ENCODE results near the gene MFN2. TPM values are rescaled to one million over a fixed set of nuclear protein-coding genes. Genes with fewer than 3 reads are reported as not detected.

Gene MFN2
- total RNA-seq, 1 experiment from 2014 or later: 51.7 TPM

DNA sequence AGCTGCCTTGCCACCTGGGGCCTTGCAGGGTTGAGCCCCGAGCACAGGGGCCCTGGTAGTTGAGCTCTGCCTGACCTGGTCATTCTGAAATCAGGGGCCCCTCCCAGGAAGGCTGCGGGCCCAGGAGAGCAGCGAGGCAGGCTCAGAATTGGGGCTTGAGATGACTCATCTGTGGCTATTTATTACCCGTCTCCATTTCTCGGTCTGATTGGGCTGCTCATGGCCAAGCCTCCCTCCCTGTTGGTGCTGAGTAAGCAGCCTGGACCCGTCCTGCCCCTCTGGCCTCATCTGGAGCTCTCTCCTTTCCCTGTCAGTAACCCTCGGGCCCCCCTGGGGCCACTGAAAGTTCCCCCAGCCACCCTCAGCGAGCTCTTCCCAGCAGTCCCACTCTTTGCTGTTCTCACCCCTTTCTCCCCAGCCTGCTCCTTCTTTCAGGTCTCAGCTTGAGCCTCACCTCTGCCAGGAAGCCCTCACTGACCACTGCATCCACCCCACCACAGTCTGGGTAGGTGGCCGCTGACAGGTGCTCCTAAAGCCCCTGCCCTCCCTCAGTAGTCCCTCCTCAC, 71.8 kb downstream of the MFN2 start:
- DNase-seq (ENCODE audit: low read depth, low spot score): peak; percentile 26
- in situ Hi-C loops (cut with HindIII; ENCODE audit: low pct_unique_long_range_greater_than_20kb, low sequenced_read_pairs): no loop called here

DNA sequence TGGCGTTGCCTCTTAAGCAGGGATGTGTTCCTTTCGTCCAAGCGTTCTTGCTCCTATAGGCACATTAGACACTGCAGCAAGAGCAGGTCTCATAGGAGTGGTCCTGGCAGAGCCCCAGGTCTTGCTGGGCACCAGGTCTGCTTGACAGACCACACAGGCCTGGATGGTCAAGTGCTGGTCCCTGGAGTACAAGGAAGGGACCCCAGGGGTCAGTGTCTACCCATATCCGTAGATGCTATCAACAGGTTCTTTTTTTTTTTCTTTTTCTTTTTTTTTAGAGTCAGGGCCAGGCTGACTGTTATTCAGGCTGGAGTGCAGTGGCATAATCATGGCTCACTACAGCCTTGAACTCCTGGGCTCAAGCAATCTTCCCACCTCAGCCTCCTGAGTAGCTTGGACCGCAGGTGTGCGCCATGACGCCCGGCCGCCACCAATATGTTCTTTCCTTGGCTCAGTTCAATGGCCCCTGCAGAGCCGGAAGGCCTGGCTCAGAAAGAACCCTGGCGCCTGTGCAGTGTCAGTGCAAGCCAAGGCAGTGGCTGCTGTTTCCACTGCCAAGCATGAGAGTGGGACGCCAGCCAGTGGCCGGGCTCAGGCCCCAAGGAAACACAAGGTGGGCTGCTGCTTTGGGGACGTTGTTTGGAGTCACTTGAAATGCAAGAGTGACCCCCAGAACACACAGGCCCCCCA, 72.9 kb downstream of the MFN2 start:
- in situ Hi-C loops (cut with HindIII; ENCODE audit: low pct_unique_long_range_greater_than_20kb, low sequenced_read_pairs): no loop called here
- DNase-seq (ENCODE audit: low read depth, low spot score): no peak

DNA sequence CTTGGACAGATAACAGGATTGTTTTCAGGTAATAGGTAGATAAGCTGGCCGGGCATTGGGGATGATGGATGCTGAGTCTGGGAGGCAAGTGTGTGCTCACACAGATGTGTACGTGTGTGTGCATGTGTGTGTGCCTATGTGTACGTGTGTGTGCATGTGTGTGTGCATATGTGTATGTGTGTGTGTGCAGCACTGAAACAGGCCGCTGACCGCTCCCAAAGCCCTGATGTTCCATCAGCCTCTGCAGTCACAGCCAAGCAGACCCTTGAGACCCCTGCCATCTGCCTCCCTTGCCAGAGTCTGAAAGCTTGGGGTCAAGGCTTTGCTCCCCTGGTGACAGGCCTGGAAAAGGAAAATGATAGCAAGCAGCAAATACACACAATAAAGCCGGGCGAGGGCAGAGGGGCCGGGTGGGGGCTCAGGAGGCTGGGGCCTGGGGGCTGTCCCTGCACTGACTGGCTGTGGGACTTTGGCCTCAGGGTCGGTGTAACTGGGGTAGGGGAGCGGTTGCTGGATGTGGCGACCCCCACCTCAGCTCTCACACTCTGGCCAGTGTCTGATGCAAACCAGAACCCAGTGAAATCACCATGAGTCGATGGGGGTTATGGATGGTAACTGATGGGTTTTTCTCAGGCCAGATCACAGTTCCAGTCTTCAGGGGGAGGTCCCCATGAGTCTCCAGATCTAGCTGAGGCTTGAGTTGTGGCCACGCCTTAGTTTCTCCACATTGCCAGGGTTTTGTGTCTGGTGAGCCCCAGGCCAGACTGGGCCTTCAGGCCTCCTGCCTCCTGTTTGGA, 73.7 kb downstream of the MFN2 start:
- in situ Hi-C loops (cut with HindIII; ENCODE audit: low pct_unique_long_range_greater_than_20kb, low sequenced_read_pairs): no loop called here
- DNase-seq (ENCODE audit: low read depth, low spot score): no peak

DNA sequence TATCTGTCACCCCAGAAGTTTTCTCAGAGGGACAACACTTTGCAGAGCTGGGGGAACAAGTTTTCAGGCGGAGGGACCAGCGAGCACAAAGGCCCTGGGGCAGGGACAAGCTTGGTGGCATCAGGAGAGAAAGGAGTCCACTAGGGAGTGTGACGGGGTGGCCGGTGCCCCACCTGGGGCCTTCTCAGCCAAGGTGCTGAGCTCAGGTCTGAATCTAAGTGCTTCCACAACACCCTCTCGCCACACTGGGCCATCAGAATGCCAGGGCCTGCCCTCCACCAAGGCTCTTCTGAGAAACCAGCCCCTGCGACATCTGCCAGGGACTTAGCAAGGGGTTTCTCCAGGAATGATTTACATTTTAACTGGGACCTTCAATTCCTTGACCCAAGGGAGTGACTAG, 75.0 kb downstream of the MFN2 start:
- in situ Hi-C loops (cut with HindIII; ENCODE audit: low pct_unique_long_range_greater_than_20kb, low sequenced_read_pairs): no loop called here
- DNase-seq (ENCODE audit: low read depth, low spot score): no peak

DNA sequence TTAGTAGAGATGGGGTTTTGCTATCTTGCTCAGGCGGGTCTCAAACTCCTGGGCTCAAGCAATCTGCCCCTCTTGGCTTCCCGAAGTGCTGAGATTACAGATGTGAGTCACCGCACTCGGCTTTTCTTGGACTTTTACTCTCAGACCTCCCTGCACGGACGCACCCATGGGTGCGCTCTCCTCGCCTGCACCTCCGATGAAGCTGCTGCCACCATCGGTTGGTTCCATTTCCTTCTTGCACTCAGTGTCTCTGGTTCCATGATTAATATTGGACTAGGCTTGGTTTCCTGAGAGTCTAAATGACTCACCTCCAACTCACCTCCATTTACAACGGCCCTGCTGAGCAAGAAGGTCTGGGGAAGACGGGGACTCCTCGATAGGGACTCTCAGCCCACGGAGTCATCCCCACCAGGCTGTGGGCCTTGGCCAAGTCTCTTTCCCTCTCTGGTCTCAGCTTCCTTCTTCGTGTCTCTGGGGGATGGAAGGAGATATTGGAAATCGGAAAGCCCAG, 76.1 kb downstream of the MFN2 start:
- DNase-seq (ENCODE audit: low read depth, low spot score): no peak
- in situ Hi-C loops (cut with HindIII; ENCODE audit: low pct_unique_long_range_greater_than_20kb, low sequenced_read_pairs): no loop called here

DNA sequence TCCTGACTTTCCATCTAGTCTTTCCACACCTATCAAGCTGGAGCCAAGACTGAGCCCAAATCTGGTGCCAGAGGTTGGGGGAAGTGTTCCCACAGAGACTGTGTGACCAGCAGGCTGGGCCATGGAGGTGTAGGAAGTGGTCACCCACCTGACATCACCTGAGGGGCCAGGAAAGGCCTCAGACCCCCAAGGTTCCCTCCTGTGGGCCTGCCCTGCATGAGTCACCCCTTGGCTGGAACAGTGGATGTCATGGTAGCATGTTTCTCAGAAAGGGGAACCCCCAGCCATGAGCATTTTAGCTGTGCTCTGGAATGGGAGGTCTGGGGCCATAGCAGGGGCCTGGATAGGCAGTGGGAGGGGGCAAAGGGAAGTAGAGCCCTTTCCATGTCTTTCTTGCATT, 77.1 kb downstream of the MFN2 start:
- no peak for DNase-seq (ENCODE audit: low read depth, low spot score)
- in situ Hi-C loops (cut with HindIII; ENCODE audit: low pct_unique_long_range_greater_than_20kb, low sequenced_read_pairs): no loop called here

DNA sequence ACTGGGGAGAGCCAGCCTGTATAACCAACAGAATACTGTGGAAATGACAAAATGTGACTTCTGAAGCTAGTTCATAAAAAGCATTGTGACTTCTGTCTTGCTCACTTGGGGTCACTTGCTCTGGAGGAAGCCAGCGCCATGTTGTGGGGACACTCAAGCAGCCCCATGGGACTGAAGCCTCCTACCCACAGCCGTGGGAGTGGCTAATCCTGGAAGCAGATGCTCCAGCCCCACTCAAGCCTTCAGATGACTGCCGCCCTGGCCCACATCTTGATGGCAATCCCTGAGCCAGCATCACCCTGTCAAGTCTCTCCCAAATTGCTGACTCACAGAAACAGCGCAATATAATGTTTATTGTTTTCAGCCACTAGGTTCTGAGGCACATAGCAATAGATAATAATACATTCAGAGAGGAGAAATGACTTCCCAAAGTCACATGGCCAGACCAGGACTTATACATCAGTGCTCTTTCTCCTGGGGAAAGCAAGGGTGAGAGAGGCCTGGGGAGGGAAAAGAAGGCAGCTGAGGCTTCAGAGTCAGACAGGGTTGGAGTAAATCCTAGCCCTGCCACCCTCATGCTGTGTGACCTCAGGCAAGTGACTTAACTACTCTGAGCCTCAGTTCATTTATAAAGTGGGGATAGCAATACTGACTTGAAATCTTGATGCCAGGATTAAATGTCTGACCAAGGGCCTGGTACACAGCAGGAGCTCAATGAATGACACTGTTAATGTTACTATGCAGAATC, 77.9 kb downstream of the MFN2 start:
- in situ Hi-C loops (cut with HindIII; ENCODE audit: low pct_unique_long_range_greater_than_20kb, low sequenced_read_pairs): no loop called here
- DNase-seq (ENCODE audit: low read depth, low spot score): no peak

DNA sequence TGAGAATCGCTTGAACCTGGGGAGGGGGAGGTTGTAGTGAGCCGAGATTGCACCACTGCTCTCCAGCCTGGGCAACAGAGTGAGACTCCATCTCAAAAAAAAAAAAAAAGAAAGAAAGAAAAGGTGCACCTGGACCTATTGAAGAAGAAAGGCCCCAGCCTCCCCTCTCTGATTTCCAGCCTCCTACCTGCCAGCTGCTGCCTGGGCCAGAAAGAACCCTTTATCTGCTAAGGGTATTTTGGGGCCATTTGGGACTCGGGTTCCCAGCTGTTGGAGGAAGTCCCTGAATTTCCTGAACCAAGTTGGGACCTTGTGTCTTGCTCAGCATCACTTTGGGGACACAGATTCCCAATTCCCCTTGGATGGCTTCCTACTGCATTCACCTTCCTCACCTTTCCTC, 79.0 kb downstream of the MFN2 start:
- no peak for DNase-seq (ENCODE audit: low read depth, low spot score)
- in situ Hi-C loops (cut with HindIII; ENCODE audit: low pct_unique_long_range_greater_than_20kb, low sequenced_read_pairs): no loop called here

DNA sequence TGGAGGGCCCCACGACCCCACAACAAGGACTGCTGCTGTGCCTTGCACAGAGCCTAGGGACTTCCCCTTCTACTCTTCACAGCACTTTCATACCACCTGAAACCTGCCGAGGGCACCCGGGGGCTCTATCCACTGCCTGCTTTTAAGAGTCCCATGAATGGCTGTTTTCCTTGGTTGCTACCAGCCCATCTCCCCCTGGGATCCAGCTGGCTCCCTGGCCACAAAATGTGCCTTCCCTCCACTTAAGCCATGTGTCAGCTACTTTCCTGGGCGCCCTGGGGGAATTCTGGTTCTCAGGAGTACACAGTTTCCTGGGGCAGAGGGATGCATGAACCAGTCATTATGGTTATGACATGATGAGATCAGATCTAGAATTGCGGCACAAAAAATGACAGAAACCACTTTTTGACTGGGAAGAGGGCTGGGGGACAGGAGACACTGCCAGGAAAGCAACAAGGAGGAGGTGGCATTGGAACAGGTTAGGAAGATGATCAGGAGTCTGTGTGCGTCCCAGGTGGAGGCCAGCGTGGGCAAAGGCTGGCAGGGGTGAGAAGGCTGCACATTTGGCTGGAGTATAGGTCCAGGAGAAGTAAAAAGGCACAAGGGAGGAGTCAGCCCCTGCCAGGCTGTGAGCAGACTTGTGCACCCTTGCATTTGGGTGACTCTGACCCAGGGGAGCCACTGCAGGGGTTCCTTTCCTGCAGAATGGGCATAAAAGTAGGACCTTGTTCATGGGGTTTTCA, 79.6 kb downstream of the MFN2 start:
- in situ Hi-C loops (cut with HindIII; ENCODE audit: low pct_unique_long_range_greater_than_20kb, low sequenced_read_pairs): no loop called here
- no peak for DNase-seq (ENCODE audit: low read depth, low spot score)

DNA sequence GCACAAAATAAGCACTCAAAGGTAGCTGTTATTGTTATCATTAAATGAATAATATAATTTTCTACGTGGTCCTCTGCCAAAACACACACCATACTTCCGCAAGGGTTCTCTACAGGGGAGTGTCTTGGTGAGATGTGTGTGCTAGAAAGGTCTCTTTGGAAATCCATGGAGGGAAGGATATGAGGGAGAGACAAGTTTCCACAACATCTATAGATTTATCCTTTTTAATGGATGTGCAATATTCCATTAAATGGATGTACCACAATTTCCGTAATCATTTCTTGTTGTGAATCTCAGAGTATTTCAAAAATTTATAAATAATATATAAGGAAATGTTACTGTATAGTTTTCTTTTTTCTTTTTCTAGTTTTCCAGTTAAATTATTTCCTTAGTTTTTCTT, 80.3 kb downstream of the MFN2 start:
- no peak for DNase-seq (ENCODE audit: low read depth, low spot score)

More for the DNA sequence above, 80.3 kb downstream of the MFN2 start:
- in situ Hi-C loops (cut with HindIII; ENCODE audit: low pct_unique_long_range_greater_than_20kb, low sequenced_read_pairs): no loop called here

Small RNA genes within 50 kb of the gene (small RNA-seq; reads per million reads assigned to genes)
- 0 reads per million in 2 experiments for gene AL096840.1
- gene MIR6729: 0 to 0.10 reads per million in 2 experiments
- gene RF00019: 0 reads per million in 2 experiments
- 0 reads per million in 2 experiments for gene RN7SL649P

Other genes with a start within 250 kb of the MFN2 start
- 82.5 and 91.4 TPM in 2 replicates for gene AGTRAP, start 244.3 kb upstream of the MFN2 start, total RNA-seq (2014; rRNA removed; shearing (Covaris generic))
- gene C1orf167, start 218.3 kb upstream of the MFN2 start, total RNA-seq (2014; rRNA removed; shearing (Covaris generic)): not detected in 2 replicates
- gene MTHFR, start 174.5 kb upstream of the MFN2 start, total RNA-seq (2014; rRNA removed; shearing (Covaris generic)): 15.2 and 19.2 TPM in 2 replicates
- 6.2 and 7.9 TPM in 2 replicates for gene CLCN6, start 174.3 kb upstream of the MFN2 start, total RNA-seq (2014; rRNA removed; shearing (Covaris generic))
- gene NPPA, start 132.7 kb upstream of the MFN2 start, total RNA-seq (2014; rRNA removed; shearing (Covaris generic)): not detected in 2 replicates
- gene NPPB, start 121.5 kb upstream of the MFN2 start, total RNA-seq (2014; rRNA removed; shearing (Covaris generic)): not detected in 2 replicates
- 62.0 and 69.0 TPM in 2 replicates for gene KIAA2013, start 54.0 kb upstream of the MFN2 start, total RNA-seq (2014; rRNA removed; shearing (Covaris generic))
- 204 and 218 TPM in 2 replicates for gene PLOD1, start 45.7 kb upstream of the MFN2 start, total RNA-seq (2014; rRNA removed; shearing (Covaris generic))
- gene MIIP, start 39.1 kb downstream of the MFN2 start, total RNA-seq (2014; rRNA removed; shearing (Covaris generic)): 17.0 and 18.9 TPM in 2 replicates
- gene TNFRSF8, start 82.9 kb downstream of the MFN2 start, total RNA-seq (2014; rRNA removed; shearing (Covaris generic)): not detected in 2 replicates
- 4.4 and 5.0 TPM in 2 replicates for gene TNFRSF1B, start 186.5 kb downstream of the MFN2 start, total RNA-seq (2014; rRNA removed; shearing (Covaris generic))
- gene VPS13D, start 249.6 kb downstream of the MFN2 start, total RNA-seq (2014; rRNA removed; shearing (Covaris generic)): 8.9 and 10.4 TPM in 2 replicates